H1 (cell line): ENCODE measurements around the gene TMEM138. TPM values are rescaled to one million over a fixed set of nuclear protein-coding genes. Genes with fewer than 3 reads are reported as not detected.

Experiments used
- CTCF ChIA-PET: fragments of 300-600 bp; sonication (Branson Sonifier 250); formaldehyde crosslinking; loops from one replicate; lab custom pipeline; 2021; ENCODE audit not compliant: partially characterized antibody; lab: Charles Lee
- POLR2A ChIA-PET: fragments of 300-600 bp; sonication (Branson Sonifier 250); formaldehyde crosslinking; loops from one replicate; lab custom pipeline; 2021; ENCODE audit warnings: inconsistent platforms; ENCODE audit not compliant: partially characterized antibody; lab: Charles Lee
- DNase-seq, 2 experiments: peaks; one replicate each; pipeline versions ENCODE4 v3.0.0 to v3.0.0-alpha.2; 2010 to 2022; ENCODE audit warnings: low spot score in 2 of 2, low read depth in 1 of 2, mixed read lengths in 1 of 2
- FAIRE-seq: peaks from 2 replicates; lab custom pipeline; 2011; peaks lifted over from hg19 to GRCh38; lab: Jason Lieb, UNC
- H2AFZ ChIP-seq: 2 replicates; pipeline ENCODE4 v1.8.1; 2012; ENCODE audit warnings: low read length, inconsistent platforms
- H2AK5ac ChIP-seq: 2 replicates; pipeline ENCODE4 v1.6.1; 2013; ENCODE audit warnings: low read depth, low read length
- H2BK120ac ChIP-seq: replicated peaks from 2 replicates; pipeline ENCODE3; 2013; ENCODE audit warnings: low read depth, low read length, inconsistent platforms
- H2BK12ac ChIP-seq: 2 replicates; pipeline ENCODE4 v1.6.1; 2013; ENCODE audit warnings: low read depth, low read length
- H2BK15ac ChIP-seq: 2 replicates; pipeline ENCODE4 v1.6.1; 2013; ENCODE audit warnings: low read length
- H2BK20ac ChIP-seq: 2 replicates; pipeline ENCODE4 v1.6.1; 2013; ENCODE audit warnings: low read length
- H2BK5ac ChIP-seq: 2 replicates; pipeline ENCODE4 v1.6.1; 2013; ENCODE audit warnings: low read depth, low read length
- H3K14ac ChIP-seq: 2 replicates; pipeline ENCODE4 v1.6.1; 2013; ENCODE audit warnings: inconsistent platforms; ENCODE audit not compliant: insufficient read length
- H3K18ac ChIP-seq: 2 replicates; pipeline ENCODE4 v1.6.1; 2013; ENCODE audit warnings: low read length; ENCODE audit errors: extremely low read depth
- H3K23ac ChIP-seq: 2 replicates; pipeline ENCODE4 v1.6.1; 2013; ENCODE audit warnings: inconsistent platforms; ENCODE audit not compliant: insufficient read length
- H3K23me2 ChIP-seq: 2 replicates; pipeline ENCODE4 v1.6.1; 2013; ENCODE audit warnings: low read depth, low read length
- H3K27ac ChIP-seq: 2 replicates; pipeline ENCODE4 v1.6.1; 2011; ENCODE audit warnings: low read depth, low read length, inconsistent platforms
- H3K27me3 ChIP-seq, 4 experiments: replicated peaks in 1 of 4; 1 replicate in 1 of 4; 2 replicates in 3 of 4; pipeline versions ENCODE4 v1.6.1 to v1.8.1; 2011 to 2013; ENCODE audit warnings: low read length in 3 of 4, mild to moderate bottlenecking in 3 of 4, inconsistent platforms in 2 of 4, mixed read lengths in 2 of 4, moderate library complexity in 1 of 4; ENCODE audit not compliant: control insufficient read depth in 3 of 4, insufficient read depth in 3 of 4; ENCODE audit errors: extremely low read depth in 1 of 4
- H3K36me3 ChIP-seq, 4 experiments: 2 replicates each; pipeline versions ENCODE4 v1.6.1 to v1.8.1; 2011 to 2013; ENCODE audit warnings: mild to moderate bottlenecking in 4 of 4, low read length in 3 of 4, moderate library complexity in 2 of 4, control low read depth in 1 of 4, inconsistent platforms in 1 of 4; ENCODE audit not compliant: insufficient read depth in 4 of 4, control insufficient read depth in 2 of 4
- H3K4ac ChIP-seq: replicated peaks from 2 replicates; pipeline ENCODE3; 2013; ENCODE audit warnings: low read length, low read depth, mixed read lengths, inconsistent platforms; ENCODE audit not compliant: insufficient read length
- H3K4me1 ChIP-seq, 4 experiments: replicated peaks in 1 of 4; 1 replicate in 1 of 4; 2 replicates in 3 of 4; pipeline versions ENCODE4 v1.6.1 to v1.8.1; 2011 to 2013; ENCODE audit warnings: low read length in 3 of 4, inconsistent platforms in 2 of 4, mixed read lengths in 1 of 4; ENCODE audit not compliant: insufficient read depth in 4 of 4, control insufficient read depth in 3 of 4
- H3K4me2 ChIP-seq, 2 experiments: 2 replicates each; pipeline versions ENCODE4 v1.6.1 to v1.8.1; 2011 to 2013; ENCODE audit warnings: low read depth in 2 of 2, low read length in 2 of 2, control low read depth in 1 of 2, inconsistent platforms in 1 of 2, mild to moderate bottlenecking in 1 of 2; ENCODE audit not compliant: insufficient read depth in 1 of 2
- H3K4me3 ChIP-seq, 4 experiments: fragments of 200-600, 300-600 bp in 1 of 4; sonication (generic), shearing (Covaris generic), sonication (Bioruptor Twin) in 1 of 4; 2 replicates each; pipeline versions ENCODE4 v1.5.1 to v1.8.1; 2011 to 2016; ENCODE audit warnings: low read length in 4 of 4, low read depth in 3 of 4, control low read depth in 2 of 4, inconsistent platforms in 2 of 4, mild to moderate bottlenecking in 2 of 4, mixed read lengths in 1 of 4, moderate library complexity in 1 of 4; ENCODE audit not compliant: insufficient read depth in 2 of 4; ENCODE audit errors: extremely low read depth in 1 of 4
- H3K56ac ChIP-seq: replicated peaks from 2 replicates; pipeline ENCODE3; 2013; ENCODE audit warnings: low read depth, mild to moderate bottlenecking, mixed read lengths, low read length, inconsistent platforms; ENCODE audit not compliant: insufficient read length
- H3K79me1 ChIP-seq: 2 replicates; pipeline ENCODE4 v1.6.1; 2013; ENCODE audit warnings: low read depth, low read length, control low read depth
- H3K79me2 ChIP-seq, 2 experiments: 2 replicates each; pipeline versions ENCODE4 v1.6.1 to v1.8.1; 2012 to 2013; ENCODE audit warnings: low read length in 2 of 2, mild to moderate bottlenecking in 2 of 2, inconsistent platforms in 1 of 2; ENCODE audit not compliant: insufficient read depth in 2 of 2, control insufficient read depth in 1 of 2
- H3K9ac ChIP-seq, 4 experiments: replicated peaks in 1 of 4; 1 replicate in 1 of 4; 2 replicates in 3 of 4; pipeline versions ENCODE4 v1.6.1 to v1.8.1; 2011 to 2013; ENCODE audit warnings: low read depth in 3 of 4, low read length in 3 of 4, control low read depth in 2 of 4, mild to moderate bottlenecking in 2 of 4, moderate library complexity in 2 of 4, inconsistent platforms in 1 of 4; ENCODE audit errors: extremely low read depth in 1 of 4
- H3K9me3 ChIP-seq, 2 experiments: 2 replicates each; pipeline versions ENCODE4 v1.6.1 to v1.8.1; 2012 to 2013; ENCODE audit warnings: mild to moderate bottlenecking in 2 of 2, moderate library complexity in 2 of 2, control low read depth in 1 of 2, inconsistent platforms in 1 of 2, low read depth in 1 of 2, low read length in 1 of 2, mixed read lengths in 1 of 2; ENCODE audit not compliant: insufficient read depth in 2 of 2
- H4K20me1 ChIP-seq, 2 experiments: replicated peaks in 1 of 2; 2 replicates each; pipeline versions ENCODE3 to v1.8.1; 2011 to 2013; ENCODE audit warnings: inconsistent platforms in 2 of 2, low read length in 2 of 2, mild to moderate bottlenecking in 1 of 2; ENCODE audit not compliant: insufficient read depth in 2 of 2, control insufficient read depth in 1 of 2
- H4K5ac ChIP-seq: 2 replicates; pipeline ENCODE4 v1.6.1; 2013; ENCODE audit warnings: low read length, low read depth, mixed read lengths, inconsistent platforms; ENCODE audit not compliant: insufficient read length
- H4K8ac ChIP-seq: 2 replicates; pipeline ENCODE4 v1.8.0; 2013; ENCODE audit warnings: mild to moderate bottlenecking, moderate library complexity, low read length, inconsistent platforms; ENCODE audit not compliant: insufficient read depth; ENCODE audit errors: extremely low read depth
- H4K91ac ChIP-seq: replicated peaks from 2 replicates; pipeline ENCODE3; 2013; ENCODE audit warnings: low read length, mixed read lengths, inconsistent platforms; ENCODE audit not compliant: insufficient read length
- CHD2 ChIP-seq: IDR thresholded peaks from 2 replicates; pipeline ENCODE4 v1.6.1; 2012; ENCODE audit warnings: low read length, improper control_type of control experiment
- CREB1 ChIP-seq: IDR thresholded peaks from 2 replicates; pipeline ENCODE4 v1.6.1; 2012; ENCODE audit warnings: inconsistent platforms
- CTBP2 ChIP-seq: IDR thresholded peaks from 2 replicates; pipeline ENCODE4 v1.7.0; 2011; ENCODE audit warnings: borderline replicate concordance, mild to moderate bottlenecking, moderate library complexity, mixed read lengths, low read length; ENCODE audit not compliant: insufficient read depth, insufficient read length
- EP300 ChIP-seq, 2 experiments: IDR thresholded peaks; 1 replicate in 1 of 2; 2 replicates in 1 of 2; pipeline ENCODE4 v1.6.1; 2011 to 2012; ENCODE audit warnings: low read depth in 2 of 2, low read length in 2 of 2, mild to moderate bottlenecking in 2 of 2, borderline replicate concordance in 1 of 2, inconsistent platforms in 1 of 2, moderate library complexity in 1 of 2
- KDM5A ChIP-seq: fragments of 200-600 bp; IDR thresholded peaks from 2 replicates; pipeline ENCODE4 v1.7.1; 2012; ENCODE audit warnings: mild to moderate bottlenecking, low read length, inconsistent platforms, mixed read lengths
- SRF ChIP-seq: IDR thresholded peaks from 2 replicates; pipeline ENCODE4 v1.6.1; 2011; ENCODE audit warnings: mild to moderate bottlenecking, low read depth, low read length, moderate library complexity
- WGBS, 2 experiments: shearing (Covaris generic) in 1 of 2; methylation state at CpG; one replicate each; pipeline versions ENCODE4 v1.1.6 to v1.1.7; 2013 to 2015; ENCODE audit warnings: low lambda C conversion rate in 2 of 2, mixed read lengths in 2 of 2, inconsistent platforms in 1 of 2, low coverage in 1 of 2, missing lambda C conversion rate in 1 of 2; ENCODE audit not compliant: insufficient replicate concordance in 2 of 2, insufficient coverage in 1 of 2, insufficient read length in 1 of 2; ENCODE audit errors: extremely low coverage in 1 of 2, missing lambda C conversion rate in 1 of 2; 5-methylcytosine and 5-hydroxymethylcytosine counted together
- polyA plus RNA-seq, 7 experiments: library from polyadenylated mRNA; depleted of rRNA in 3 of 7; stranded (reverse) in 5 of 7; unstranded in 2 of 7; fragments of >200 nt in 5 of 7; fragments of 200-250 nt in 2 of 7; gene quantifications; 1 replicate in 5 of 7; 2 replicates in 1 of 7; 4 replicates in 1 of 7; pipeline versions ENCODE4 v1.2.1 to v1.2.3, GENCODE V29; 2011 to 2013; ENCODE audit warnings: missing spikeins in 2 of 7, mixed read lengths in 2 of 7
- total RNA-seq: library from RNA; stranded (reverse); fragmentation: NEBNext Ultra II Directional; extraction: Animal tissue kit (Norgen Biotek cat#: 25700); gene quantifications from 2 replicates; pipeline ENCODE4 v1.2.1, GENCODE V29; 2021

TMEM138 gene
- total and polyA plus RNA-seq, 2 of the 8 experiments (the other 6 are each of a cell fraction or from before 2014, with no cell fraction given), result 32.9 to 59.0 TPM

- ChIA-PET CTCF (interaction anchor here (1.5 to 10.1 kb wide), 4 partner anchors 8 to 299 kb away, joined by 3 to 290 read pairs (median 168); partner anchors contain the start of genes CYB561A3 and TMEM138), POLR2A (interaction anchor here (0.7 to 39.7 kb wide), 3 partner anchors 8 to 72 kb away, joined by 3 to 1106 read pairs (median 61); partner anchors contain the start of genes CYB561A3 and TMEM138)
- FAIRE-seq (no peak), DNase-seq (no peak)
- H3K9me3 ChIP-seq, result no peaks in the 10 kb centered on the region
- no peak overlapping the region for H3K56ac ChIP-seq
- no peaks in the 10 kb centered on the region for H4K20me1 ChIP-seq
- H3K27me3 ChIP-seq, result no peaks in the 10 kb centered on the region
- no peak overlapping the region for H2BK20ac ChIP-seq
- no peak overlapping the region for H2BK15ac ChIP-seq
- no peak overlapping the region for H3K27ac ChIP-seq
- H3K14ac ChIP-seq, result no peak overlapping the region
- no peak overlapping the region for H2BK5ac ChIP-seq
- H2AFZ ChIP-seq, result no peak overlapping the region
- no peak overlapping the region for H3K4me3 ChIP-seq
- no peaks in the 10 kb centered on the region for H3K79me1 ChIP-seq
- no peak overlapping the region for H4K5ac ChIP-seq
- WGBS, 2 experiments, result 83% methylated on average over 4 of the region's 4 CpGs; no CpG with 5 or more reads in 1 of the 2 experiments
- H3K36me3 ChIP-seq, result peaks cover 0 to 13% (median 4%) of the 10 kb centered on the region in 4 experiments; a peak in 4 of 8 replicates
- H2BK12ac ChIP-seq, result no peak overlapping the region
- H2BK120ac ChIP-seq, result no peak overlapping the region
- no peak overlapping the region for H3K18ac ChIP-seq
- H2AK5ac ChIP-seq, result no peak overlapping the region
- TF ChIP-seq CREB1 (no peak), EP300 (IDR thresholded peaks at IDR 0.05; ENCODE audit: borderline replicate concordance in 1 of 2, low read depth in 2 of 2, low read length in 2 of 2) (no peak), CHD2 (no peak), CTBP2 (no peak), SRF (no peak), KDM5A (no peak)
- no peak overlapping the region for H3K23ac ChIP-seq
- no peak overlapping the region for H3K4me2 ChIP-seq
- no peak overlapping the region for H4K91ac ChIP-seq
- H3K9ac ChIP-seq, result no peak overlapping the region
- no peak overlapping the region for H3K4ac ChIP-seq
- H3K79me2 ChIP-seq, result no peaks in the 10 kb centered on the region
- H3K4me1 ChIP-seq, result peaks cover 0 to 6% (median 1%) of the 10 kb centered on the region in 4 experiments; a peak in 5 of 7 replicates
- H3K23me2 ChIP-seq, result no peaks in the 10 kb centered on the region
- no peak overlapping the region for H4K8ac ChIP-seq
These were observed 22.7 kb upstream of the TMEM138 start for GRCh38 chr11:61339490-61339878.
